OCI-LY7 (cell line): ENCODE results near the gene PAX4.

Experiments used
- EZH2phosphoT487 ChIP-seq: fragments of 200-600 bp; sonication (generic); IDR thresholded peaks from 2 replicates; pipeline ENCODE4 v1.6.1; 2018; ENCODE audit warnings: low read depth, borderline replicate concordance, mild to moderate bottlenecking, mixed run types, antibody characterized with exemption, low read length, moderate library complexity, mixed read lengths
- TF ChIP-seq, protein P1 (sequence below): fragments of 200-600 bp; sonication (generic); conservative IDR thresholded peaks from 2 replicates; pipeline ENCODE4 v1.5.1; 2014; ENCODE audit warnings: mild to moderate bottlenecking, antibody characterized with exemption, low read length, moderate library complexity, mixed read lengths

DNA sequence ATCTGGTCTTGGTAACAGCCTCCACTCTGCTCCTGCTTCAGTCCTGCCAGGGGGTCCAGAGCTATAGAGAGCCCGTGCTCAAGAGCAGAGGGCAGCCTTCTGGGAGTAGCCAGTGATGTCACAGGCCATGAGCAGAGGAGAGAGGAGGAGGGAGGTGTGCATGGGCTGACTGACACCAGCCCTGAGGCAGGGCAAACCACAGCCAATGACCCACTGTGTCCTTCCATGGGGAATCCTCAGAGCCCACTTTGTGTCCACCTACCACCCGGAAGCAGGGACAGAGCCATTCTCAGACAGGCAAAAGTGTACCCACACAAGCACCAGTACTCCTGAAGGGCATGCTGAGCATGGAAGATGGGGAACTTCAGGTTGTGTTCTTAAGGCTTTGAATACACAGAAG, at the start of gene PAX4:
- TF ChIP-seq, protein P1, sequence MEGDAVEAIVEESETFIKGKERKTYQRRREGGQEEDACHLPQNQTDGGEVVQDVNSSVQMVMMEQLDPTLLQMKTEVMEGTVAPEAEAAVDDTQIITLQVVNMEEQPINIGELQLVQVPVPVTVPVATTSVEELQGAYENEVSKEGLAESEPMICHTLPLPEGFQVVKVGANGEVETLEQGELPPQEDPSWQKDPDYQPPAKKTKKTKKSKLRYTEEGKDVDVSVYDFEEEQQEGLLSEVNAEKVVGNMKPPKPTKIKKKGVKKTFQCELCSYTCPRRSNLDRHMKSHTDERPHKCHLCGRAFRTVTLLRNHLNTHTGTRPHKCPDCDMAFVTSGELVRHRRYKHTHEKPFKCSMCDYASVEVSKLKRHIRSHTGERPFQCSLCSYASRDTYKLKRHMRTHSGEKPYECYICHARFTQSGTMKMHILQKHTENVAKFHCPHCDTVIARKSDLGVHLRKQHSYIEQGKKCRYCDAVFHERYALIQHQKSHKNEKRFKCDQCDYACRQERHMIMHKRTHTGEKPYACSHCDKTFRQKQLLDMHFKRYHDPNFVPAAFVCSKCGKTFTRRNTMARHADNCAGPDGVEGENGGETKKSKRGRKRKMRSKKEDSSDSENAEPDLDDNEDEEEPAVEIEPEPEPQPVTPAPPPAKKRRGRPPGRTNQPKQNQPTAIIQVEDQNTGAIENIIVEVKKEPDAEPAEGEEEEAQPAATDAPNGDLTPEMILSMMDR: no peak
- no peak for TF ChIP-seq EZH2phosphoT487
